ENCODE measurements around the gene NPAS2.

NPAS2 gene

DNA sequence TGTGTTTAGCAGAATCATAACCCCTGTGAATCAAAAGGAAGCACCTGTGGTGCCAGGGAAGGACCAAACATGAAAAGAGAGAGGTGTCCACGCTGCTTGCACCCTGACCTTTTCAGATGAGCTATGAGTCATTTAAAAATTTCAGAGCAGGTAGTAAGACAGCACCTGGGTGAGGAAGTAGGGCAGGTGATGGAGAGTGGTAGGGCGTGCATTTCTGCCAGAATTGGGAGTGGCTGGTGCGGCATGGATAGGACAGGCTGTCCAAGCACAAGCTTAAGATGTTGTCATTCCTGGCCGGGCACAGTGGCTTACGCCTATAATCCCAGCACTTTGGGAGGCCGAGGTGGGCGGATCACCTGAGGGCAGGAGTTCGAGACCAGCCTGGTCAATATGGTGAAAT is 36.8 kb downstream of the NPAS2 start:
- FAIRE-seq: no peak

DNA sequence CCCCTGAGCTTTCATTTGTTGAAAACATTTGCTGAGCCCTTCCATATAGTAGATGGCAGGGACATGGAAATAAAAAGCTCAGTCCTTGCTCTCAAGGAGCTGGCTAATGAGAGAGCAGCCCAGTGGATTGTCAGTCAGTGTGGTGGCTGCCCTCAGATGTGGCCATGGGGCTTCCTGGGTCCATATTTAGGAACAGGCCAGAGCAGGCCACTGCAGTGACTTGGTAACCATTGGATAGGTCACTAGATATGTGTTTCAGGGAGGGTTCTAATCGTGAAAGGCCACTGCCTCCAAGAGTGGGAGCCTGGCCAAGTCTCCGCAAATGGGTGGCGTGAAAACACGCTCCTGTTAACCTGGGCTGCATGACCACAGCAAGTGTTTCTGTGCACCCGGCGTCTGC is 37.4 kb downstream of the NPAS2 start:
- no peak for FAIRE-seq

DNA sequence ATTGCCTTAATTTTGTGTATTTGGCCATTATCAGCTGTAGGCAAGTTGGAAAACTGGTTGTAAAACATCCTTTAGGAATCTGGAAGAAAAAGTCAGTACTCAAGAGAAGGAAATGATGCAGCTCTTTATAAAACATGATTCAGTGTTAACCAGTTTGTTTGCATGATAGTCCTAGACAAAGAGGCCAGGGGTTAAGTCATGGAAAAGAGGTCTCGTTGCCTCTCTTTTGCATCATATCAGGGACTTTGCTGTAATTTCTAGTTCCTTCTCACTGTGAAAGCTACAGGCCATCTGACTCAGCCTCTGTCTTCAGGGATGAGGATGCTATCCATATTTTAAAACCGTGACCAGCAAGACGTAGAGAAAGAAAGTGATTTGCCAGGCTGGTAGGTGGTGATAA is 38.0 kb downstream of the NPAS2 start:
- FAIRE-seq: no peak

DNA sequence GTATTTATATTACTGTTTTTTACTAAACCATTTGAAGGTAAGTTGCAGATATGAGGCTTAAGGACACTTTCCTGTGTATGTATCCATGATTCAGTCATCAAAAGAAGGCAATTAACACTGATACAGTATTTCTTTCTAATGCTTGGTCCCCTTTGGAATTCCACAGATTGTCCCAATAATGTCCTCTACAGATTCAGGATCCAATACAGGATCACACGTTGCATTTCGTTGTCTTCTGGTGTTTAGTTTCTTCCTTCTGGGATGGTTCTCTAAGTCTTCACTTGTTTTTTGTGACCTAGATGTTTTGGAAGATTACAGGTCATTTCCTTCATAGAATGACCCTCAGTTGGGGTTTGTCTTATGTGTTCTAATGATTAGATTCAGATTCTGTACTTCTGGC is 40.0 kb downstream of the NPAS2 start:
- no peak for FAIRE-seq

DNA sequence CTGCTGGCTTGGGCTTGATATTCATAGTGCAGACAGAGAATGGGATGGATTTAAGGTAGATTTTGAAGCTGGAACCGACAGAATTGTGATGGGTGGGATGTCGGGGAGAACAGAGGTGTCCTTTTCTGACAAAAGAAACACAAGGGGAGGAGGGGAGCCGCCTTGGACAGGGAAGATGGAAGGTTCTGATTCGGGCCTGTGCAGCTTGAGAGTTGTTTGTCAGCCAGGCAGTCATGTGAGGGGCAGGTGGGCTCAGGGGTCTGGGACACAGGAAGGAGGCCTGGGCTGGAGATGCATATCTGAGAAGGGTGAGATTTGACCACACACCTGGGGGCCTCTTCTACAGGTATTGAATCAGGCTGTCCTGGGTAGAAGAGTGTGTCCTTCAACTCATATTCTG is 41.4 kb downstream of the NPAS2 start:
- no peak for FAIRE-seq

DNA sequence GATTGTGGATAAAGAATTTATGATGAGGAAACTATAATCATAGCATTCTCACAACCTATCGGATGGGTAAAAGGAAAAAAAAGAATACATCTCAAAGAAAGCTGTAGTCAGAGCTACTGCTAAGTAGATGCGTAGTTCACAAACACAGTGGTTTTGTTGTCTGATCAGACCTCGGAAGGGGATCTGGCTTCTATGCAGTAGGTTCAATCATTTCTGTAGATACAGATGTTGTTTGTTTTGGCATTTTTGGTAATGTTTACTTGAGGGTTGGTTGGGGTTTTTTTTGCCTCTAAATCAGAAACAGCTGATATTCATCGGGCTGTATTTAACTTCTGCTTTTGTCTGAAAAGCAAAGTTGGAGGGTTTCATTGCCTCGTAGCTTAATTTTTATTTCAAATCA is 42.1 kb downstream of the NPAS2 start:
- no peak for FAIRE-seq

DNA sequence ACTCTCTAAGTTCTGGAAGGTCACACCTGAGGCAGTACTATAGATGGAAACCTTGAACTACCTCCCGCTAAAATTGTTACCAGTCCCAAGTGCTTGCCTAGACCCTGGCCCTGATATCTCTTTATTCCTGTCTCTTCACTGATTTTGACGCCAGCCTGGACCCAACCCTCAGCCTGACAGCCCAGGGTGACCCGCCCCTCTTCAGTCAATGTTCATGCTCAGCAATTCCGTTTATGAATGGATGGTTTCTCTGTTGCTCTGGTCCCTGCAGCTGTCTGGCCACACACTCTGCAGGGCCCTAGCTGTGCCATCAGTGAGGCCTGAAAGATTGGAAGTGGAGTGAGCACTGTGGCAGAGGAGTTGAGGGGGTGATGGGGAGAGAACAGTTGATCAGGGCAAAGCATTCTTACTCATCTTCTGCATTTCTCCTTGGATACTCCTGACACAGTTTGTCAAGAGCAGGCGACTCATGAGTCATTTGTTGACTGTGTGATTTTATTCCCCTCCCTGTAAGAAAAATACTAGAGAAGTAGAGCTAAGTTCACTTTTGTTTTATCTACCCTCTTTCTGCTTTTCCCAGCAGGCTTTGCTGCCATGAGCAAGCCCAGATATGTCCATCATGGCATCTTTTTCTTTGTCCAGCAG is 46.0 kb downstream of the NPAS2 start:
- no peak for FAIRE-seq

DNA sequence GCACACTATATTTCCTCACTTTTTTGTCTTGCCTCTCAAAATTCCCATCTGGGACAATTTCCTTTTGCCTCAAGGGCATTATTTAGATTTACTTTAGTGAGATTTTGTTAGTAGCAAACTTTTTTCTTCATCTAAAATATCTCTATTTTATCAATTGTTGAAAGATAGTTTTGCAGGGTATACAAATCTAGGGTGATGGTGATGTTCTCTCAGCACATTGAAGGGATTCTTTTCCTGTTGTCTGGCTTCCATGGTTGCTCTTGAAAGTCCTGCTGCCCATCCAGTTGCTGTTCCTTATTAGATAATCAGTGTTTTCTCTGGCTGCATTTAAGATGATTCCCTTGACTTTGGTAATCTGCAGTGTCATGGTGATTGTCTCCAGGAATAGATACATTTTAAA is 48.1 kb downstream of the NPAS2 start:
- FAIRE-seq: no peak

DNA sequence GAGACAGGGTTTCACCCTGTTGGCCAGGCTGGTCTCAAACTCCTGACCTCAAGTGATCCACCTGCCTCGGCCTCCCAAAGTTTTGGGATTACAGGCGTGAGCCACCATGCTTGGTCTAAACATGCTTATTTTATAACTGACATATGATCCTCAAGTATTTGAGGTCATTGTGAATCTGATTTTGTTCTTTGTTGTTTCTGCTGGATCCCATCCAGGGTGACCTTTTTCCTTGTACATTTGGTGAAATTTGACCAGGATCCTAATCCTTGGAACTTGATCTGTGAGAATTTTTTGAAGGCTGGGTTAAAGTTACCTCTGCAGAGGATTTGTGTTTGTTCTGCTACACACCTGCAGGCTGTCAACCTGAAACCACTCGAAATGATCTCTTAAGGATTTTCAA is 49.2 kb downstream of the NPAS2 start:
- no peak for FAIRE-seq

DNA sequence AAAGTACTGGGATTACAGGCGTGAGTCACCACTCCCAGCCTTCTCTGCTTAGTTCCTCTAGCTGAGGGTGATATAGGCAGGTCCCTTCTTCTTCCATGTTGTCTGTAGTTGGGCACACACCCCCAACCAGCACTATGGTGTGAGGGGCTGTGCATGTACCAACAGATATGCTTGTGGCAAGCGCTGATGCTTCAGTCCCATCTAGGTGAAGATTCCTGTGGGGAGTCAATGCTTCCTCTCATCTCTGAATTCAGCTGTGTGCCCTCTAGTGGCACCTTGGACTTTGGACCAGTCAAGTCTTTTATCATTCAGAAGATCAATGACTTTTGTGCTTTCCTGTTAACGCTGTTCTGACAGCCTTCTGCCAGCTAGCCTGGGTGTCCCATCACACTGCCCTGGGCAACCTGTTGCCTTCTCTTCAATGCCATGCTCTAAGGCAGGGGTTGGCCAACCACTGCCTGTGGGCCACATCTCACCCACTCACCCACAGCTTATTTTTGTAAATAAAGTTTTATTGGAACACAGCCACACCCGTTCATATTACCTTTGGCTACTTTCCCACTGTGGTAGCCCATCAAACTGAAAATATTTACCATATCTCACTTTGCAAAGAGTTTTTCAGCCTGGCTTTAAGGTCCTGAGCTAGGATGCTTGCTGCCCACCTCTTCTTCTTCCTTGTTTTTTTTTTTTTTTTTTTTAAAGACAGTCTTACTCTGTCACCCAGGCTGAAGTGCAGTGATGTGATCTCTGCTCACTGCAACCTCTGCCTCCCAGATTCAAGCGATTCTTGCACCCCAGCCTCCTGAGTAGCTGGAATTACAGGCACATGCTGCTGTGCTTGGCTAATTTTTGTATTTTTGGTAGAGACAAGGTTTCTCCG is 51.0 kb downstream of the NPAS2 start:
- FAIRE-seq: no peak

DNA sequence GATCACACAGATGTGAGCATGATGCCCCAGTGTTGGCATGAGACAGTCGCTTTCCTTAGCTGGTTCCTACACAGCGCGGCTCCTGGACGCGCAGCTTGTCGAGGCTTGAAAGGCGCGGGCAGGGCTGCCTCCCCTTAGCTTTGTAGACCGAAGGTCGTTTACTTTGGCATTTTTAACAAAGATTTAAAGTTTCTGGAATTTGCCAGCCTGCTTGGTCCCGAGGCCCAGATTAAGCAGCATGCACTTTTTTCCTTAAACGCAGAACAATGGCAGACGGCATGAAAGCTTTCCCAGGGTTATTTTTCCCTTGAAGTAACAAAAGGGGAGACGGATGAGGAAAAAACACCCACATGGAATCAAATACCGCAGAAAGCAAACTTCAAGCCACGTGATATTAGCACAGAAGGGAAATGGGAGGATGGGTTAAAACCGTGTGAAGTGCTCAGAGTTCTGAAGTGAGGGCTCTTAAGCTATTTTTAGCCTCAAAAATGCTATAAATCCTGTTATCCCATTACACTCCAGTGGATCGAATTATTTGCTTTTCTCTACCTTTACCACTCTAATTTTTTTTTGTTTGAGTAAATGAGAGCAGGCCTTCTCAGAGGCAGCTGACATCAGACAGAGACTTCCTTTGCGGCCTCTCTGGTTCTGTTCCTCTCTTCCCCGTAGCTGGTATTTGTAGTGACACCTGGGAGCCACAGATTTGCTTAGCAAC is 55.7 kb downstream of the NPAS2 start:
- peak; percentile 55 for FAIRE-seq

DNA sequence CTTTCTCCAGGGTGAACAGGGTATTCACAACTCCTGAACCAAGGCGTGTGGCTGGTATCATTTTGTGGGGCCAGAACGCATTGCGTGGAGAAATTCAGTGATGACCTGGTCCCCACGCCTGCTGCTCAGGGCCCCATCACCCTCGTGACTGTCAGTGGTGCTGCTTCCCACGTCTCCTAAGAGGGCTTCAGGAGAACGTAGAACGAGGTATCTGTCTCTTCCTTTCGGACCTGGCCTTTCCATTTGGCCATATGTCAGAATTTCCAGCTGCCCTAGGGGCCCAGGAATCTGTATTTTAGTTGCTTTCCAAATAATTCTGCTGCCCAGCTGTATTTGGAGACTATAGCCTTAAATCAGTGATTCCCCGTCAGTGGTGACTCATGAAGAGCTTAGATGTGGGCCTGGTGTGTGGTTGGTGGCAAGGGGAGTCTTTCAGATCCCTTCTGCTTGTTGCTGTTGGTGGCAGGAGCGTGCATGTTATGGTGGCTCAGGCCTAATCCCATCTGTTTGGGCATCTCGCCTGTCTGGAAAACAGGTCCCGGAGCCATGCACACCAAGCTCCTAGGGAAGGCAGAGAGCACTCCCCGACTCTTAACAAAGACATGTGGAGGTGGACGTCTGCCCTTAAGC is 56.4 kb downstream of the NPAS2 start:
- FAIRE-seq: no peak

DNA sequence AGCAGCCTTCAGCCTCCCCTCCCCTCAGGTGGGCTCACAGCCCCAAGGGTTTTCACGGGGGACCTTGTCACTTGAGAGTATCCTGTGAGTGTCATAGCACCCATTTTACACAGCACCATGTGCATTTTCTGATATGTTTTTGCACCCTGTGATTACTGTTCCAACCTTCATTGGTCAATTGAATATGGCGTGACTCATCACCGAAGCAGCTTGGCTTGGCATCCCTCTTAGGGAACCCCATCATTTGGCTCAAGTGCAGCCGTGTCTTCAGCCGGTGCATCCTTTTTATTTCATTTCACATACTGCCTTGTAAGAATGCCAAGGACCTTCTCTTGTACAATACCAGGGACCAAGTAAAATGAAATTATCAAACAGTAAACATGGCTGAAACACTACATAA is 57.6 kb downstream of the NPAS2 start:
- FAIRE-seq: no peak

DNA sequence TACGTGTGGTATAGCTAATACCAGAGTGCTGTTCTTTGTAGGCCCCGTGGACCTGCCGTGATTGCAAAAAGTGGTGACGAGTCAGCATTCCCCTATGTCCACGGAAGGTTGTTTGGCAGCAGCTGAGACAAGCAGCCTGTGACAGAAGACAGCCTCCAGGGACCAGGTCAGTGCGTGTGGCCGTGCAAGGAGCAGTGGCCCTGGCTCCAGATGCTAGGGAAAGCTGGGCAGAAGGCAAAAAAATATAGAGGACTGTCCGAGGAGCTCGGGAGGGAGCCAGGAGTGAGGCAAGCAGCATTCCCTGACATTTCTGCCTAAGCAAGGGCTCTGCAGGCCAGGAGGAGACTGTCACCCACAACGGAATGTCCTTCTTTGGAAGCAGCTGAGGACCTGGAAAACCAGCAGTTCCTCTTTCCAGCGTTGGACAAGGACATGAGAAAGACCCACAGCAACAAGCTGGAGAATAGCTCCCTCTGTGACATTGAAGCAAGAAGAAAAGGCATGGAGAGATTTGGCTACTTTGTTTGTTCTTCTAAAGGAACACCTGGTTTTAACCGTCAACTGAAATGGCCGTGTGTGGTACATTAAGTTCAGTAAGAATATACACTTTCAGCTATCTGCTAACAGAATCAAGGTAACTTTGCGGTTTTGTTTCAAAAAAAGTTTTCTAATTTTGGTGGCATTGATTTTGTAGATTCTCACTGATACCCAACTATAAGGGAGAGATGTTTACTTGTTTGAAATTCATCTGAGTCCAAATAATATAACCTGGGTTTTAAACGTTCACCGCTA is 58.3 kb downstream of the NPAS2 start:
- FAIRE-seq: no peak

DNA sequence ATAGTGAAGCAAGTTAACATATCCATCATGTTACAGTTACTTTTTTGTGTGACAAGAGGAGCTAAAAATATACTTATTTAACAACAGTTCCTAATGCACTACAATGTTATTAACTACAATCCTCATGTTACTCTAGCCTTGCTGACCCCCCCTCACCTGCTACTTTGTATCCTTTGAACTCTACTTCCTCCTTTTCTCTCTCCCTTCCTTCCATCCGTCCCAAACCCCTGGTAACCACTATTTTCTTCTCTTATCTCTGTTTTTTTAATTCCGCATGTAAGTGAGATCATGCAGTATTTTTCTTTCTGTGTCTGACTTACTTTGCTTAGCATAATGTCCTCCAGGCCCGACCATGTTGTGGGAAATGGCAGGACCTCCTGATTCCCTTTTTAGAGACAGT is 59.4 kb downstream of the NPAS2 start:
- no peak for FAIRE-seq

DNA sequence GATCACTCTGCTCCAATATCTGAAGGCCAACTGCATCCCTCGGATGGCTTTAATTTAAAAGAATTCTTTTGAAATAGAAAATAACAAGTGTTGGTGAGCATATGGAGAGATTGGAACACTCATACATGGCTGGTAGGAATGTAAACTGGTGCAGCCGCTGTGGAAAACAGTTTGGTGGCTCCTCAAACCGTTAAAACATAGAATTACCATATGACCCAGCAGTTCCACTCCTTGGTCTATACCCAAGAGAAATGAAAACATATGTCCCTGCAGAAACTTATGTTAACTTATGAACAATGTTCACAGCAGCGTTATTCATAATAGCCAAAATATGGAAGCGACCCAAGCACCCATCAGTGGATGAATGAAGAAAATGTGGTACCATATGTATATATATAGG is 60.1 kb downstream of the NPAS2 start:
- FAIRE-seq: no peak

DNA sequence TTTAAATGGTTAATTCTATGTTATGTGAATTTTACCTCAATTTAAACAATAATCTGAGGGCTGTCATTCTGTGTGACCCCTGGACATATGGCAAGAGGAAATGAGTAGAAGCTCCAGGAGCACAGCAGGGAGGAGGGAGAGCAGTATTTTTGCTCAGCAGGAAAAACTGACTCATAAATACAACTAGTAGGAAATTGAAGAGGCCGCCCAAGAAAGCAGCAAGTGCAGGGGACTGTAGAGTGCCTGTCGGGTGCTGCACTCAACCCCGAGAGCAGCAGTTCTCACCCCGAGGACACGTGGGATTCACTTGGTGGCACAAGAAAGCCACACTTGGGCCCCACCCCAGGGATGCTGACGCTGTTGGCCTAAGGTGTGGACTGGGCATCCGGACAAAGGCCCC is 60.8 kb downstream of the NPAS2 start:
- no peak for FAIRE-seq

DNA sequence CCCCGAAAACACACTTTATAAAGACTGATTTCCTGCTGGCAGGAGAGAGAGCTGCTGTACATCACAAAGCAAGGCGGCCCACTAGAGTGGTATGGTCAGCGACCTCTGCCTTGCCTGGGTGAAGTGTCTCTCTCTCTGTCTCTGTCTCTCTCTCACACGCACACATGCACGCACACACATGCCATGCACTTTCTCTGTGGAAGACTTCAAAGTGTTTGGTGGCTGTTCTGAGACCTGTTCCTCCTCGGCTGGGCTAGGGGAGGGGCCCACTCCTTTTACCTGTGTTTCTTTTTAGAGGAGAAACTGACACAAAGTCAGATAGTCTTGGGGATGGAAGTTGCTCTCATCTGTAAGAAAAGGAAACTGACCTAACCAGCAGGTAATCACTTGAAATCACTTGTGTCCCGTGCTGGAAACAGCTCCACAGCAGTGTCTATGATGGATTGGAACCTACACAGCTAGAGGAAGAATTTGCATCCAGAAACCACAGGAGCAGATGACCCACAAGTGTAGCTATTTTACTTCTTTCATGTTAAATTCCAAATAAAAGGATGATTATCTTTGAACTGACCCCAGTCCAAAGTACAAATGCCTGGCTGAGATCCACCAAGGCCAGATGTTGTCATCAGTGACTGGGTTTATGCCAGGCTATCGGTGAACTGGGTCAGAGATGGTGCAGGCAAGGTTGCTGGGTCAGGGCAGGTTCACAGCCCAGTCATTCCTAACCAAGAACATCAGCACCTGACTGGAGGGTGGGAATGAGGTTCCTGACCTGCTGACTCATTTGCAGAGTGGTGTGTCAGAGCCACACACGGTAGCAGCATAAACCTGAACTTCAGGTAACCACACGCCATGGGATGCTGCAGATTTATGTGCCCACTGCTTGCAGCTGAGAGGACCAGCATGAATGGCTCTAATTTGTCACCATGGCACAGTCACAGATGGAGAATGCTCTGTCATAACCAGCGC is 63.0 kb downstream of the NPAS2 start:
- no peak for FAIRE-seq

DNA sequence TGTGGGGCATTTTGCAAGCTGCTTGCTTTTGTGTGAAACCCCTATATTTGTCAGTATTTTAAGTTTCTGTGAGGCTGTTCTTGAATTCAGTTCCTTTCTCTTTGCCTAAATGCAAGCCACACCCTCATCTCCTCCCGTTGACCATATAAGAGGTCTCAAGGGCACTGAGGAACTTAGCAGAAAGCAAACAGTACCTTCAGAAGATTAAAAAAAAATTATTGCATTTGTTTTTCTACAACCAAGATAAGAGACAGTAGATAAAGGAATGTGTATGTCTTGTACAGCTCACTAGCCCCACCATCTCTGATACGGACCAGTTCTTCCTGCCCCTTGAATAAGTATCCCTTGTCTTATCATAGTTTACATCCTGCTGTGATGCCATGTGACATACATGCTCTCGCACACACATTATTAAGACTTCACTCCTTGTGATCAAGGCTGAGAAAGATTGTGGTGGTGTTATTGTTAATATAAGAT is 64.2 kb downstream of the NPAS2 start:
- FAIRE-seq: no peak

DNA sequence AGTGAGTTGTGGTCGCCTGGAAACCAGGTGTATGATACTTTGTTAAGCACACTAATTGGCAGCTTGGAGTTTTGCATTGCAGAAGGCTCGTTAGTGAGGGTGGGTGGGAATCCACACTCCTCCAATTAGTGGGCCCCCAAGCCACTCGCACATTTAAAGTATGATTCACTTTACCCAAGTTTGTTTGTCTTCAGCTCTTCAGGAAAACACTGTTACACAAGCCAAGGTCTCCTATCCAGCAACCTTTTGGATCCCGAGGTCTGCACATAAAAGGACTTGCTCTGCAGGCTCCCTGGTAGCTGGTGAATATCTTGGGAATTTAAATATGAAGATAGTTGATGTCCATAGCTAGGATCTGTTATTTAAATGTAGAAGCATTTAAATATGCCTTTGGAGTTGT is 66.1 kb downstream of the NPAS2 start:
- FAIRE-seq: no peak

DNA sequence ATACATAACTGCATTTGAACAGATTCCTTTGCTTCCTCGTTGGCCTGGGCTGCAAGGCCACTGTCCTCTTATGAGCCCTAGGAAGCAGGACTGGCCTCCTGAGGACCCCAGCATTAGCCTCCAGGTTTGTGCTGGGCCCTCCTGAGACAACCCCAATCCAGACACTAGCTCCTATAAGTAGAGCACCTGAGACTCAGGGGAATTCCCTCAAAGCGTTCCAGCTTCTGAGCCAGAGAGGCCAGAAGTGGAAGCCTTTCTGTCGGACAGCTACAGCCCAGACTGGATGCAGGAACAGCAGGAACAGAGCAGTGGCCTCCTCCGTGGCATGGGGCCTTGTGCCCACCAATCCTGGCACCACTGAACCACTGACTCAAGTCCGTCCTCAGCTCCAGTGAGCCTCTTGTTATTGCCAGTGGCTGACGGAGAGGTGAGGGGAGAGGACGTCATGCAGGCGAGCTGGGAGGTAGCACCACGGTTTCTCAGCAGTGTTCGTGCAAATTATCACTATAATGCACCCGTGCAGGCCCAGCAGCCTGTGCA is 67.2 kb downstream of the NPAS2 start:
- FAIRE-seq: no peak

All from islet of Langerhans (tissue), 1 donor.